H1 (cell line): ENCODE data around the gene IL17RA. TPM values are rescaled to one million over a fixed set of nuclear protein-coding genes. Genes with fewer than 3 reads are reported as not detected.

Source experiments
- CTCF ChIA-PET: fragments of 300-600 bp; sonication (Branson Sonifier 250); formaldehyde crosslinking; loops from one replicate; lab custom pipeline; 2021; ENCODE audit not compliant: partially characterized antibody; lab: Charles Lee
- POLR2A ChIA-PET: fragments of 300-600 bp; sonication (Branson Sonifier 250); formaldehyde crosslinking; loops from one replicate; lab custom pipeline; 2021; ENCODE audit warnings: inconsistent platforms; ENCODE audit not compliant: partially characterized antibody; lab: Charles Lee
- DNase-seq, 2 experiments: peaks; one replicate each; pipeline versions ENCODE4 v3.0.0 to v3.0.0-alpha.2; 2010 to 2022; ENCODE audit warnings: low spot score in 2 of 2, low read depth in 1 of 2, mixed read lengths in 1 of 2
- FAIRE-seq: peaks from 2 replicates; lab custom pipeline; 2011; peaks lifted over from hg19 to GRCh38; lab: Jason Lieb, UNC
- H2AFZ ChIP-seq: 2 replicates; pipeline ENCODE4 v1.8.1; 2012; ENCODE audit warnings: low read length, inconsistent platforms
- H2AK5ac ChIP-seq: 2 replicates; pipeline ENCODE4 v1.6.1; 2013; ENCODE audit warnings: low read depth, low read length
- H2BK120ac ChIP-seq: replicated peaks from 2 replicates; pipeline ENCODE3; 2013; ENCODE audit warnings: low read depth, low read length, inconsistent platforms
- H2BK12ac ChIP-seq: 2 replicates; pipeline ENCODE4 v1.6.1; 2013; ENCODE audit warnings: low read depth, low read length
- H2BK15ac ChIP-seq: 2 replicates; pipeline ENCODE4 v1.6.1; 2013; ENCODE audit warnings: low read length
- H2BK20ac ChIP-seq: 2 replicates; pipeline ENCODE4 v1.6.1; 2013; ENCODE audit warnings: low read length
- H2BK5ac ChIP-seq: 2 replicates; pipeline ENCODE4 v1.6.1; 2013; ENCODE audit warnings: low read depth, low read length
- H3K14ac ChIP-seq: 2 replicates; pipeline ENCODE4 v1.6.1; 2013; ENCODE audit warnings: inconsistent platforms; ENCODE audit not compliant: insufficient read length
- H3K18ac ChIP-seq: 2 replicates; pipeline ENCODE4 v1.6.1; 2013; ENCODE audit warnings: low read length; ENCODE audit errors: extremely low read depth
- H3K23ac ChIP-seq: 2 replicates; pipeline ENCODE4 v1.6.1; 2013; ENCODE audit warnings: inconsistent platforms; ENCODE audit not compliant: insufficient read length
- H3K23me2 ChIP-seq: 2 replicates; pipeline ENCODE4 v1.6.1; 2013; ENCODE audit warnings: low read depth, low read length
- H3K27ac ChIP-seq: 2 replicates; pipeline ENCODE4 v1.6.1; 2011; ENCODE audit warnings: low read depth, low read length, inconsistent platforms
- H3K27me3 ChIP-seq, 4 experiments: replicated peaks in 1 of 4; 1 replicate in 1 of 4; 2 replicates in 3 of 4; pipeline versions ENCODE4 v1.6.1 to v1.8.1; 2011 to 2013; ENCODE audit warnings: low read length in 3 of 4, mild to moderate bottlenecking in 3 of 4, inconsistent platforms in 2 of 4, mixed read lengths in 2 of 4, moderate library complexity in 1 of 4; ENCODE audit not compliant: control insufficient read depth in 3 of 4, insufficient read depth in 3 of 4; ENCODE audit errors: extremely low read depth in 1 of 4
- H3K36me3 ChIP-seq, 4 experiments: 2 replicates each; pipeline versions ENCODE4 v1.6.1 to v1.8.1; 2011 to 2013; ENCODE audit warnings: mild to moderate bottlenecking in 4 of 4, low read length in 3 of 4, moderate library complexity in 2 of 4, control low read depth in 1 of 4, inconsistent platforms in 1 of 4; ENCODE audit not compliant: insufficient read depth in 4 of 4, control insufficient read depth in 2 of 4
- H3K4ac ChIP-seq: replicated peaks from 2 replicates; pipeline ENCODE3; 2013; ENCODE audit warnings: low read length, low read depth, mixed read lengths, inconsistent platforms; ENCODE audit not compliant: insufficient read length
- H3K4me1 ChIP-seq, 4 experiments: replicated peaks in 1 of 4; 1 replicate in 1 of 4; 2 replicates in 3 of 4; pipeline versions ENCODE4 v1.6.1 to v1.8.1; 2011 to 2013; ENCODE audit warnings: low read length in 3 of 4, inconsistent platforms in 2 of 4, mixed read lengths in 1 of 4; ENCODE audit not compliant: insufficient read depth in 4 of 4, control insufficient read depth in 3 of 4
- H3K4me2 ChIP-seq, 2 experiments: 2 replicates each; pipeline versions ENCODE4 v1.6.1 to v1.8.1; 2011 to 2013; ENCODE audit warnings: low read depth in 2 of 2, low read length in 2 of 2, control low read depth in 1 of 2, inconsistent platforms in 1 of 2, mild to moderate bottlenecking in 1 of 2; ENCODE audit not compliant: insufficient read depth in 1 of 2
- H3K4me3 ChIP-seq, 4 experiments: fragments of 200-600, 300-600 bp in 1 of 4; sonication (generic), shearing (Covaris generic), sonication (Bioruptor Twin) in 1 of 4; 2 replicates each; pipeline versions ENCODE4 v1.5.1 to v1.8.1; 2011 to 2016; ENCODE audit warnings: low read length in 4 of 4, low read depth in 3 of 4, control low read depth in 2 of 4, inconsistent platforms in 2 of 4, mild to moderate bottlenecking in 2 of 4, mixed read lengths in 1 of 4, moderate library complexity in 1 of 4; ENCODE audit not compliant: insufficient read depth in 2 of 4; ENCODE audit errors: extremely low read depth in 1 of 4
- H3K56ac ChIP-seq: replicated peaks from 2 replicates; pipeline ENCODE3; 2013; ENCODE audit warnings: low read depth, mild to moderate bottlenecking, mixed read lengths, low read length, inconsistent platforms; ENCODE audit not compliant: insufficient read length
- H3K79me1 ChIP-seq: 2 replicates; pipeline ENCODE4 v1.6.1; 2013; ENCODE audit warnings: low read depth, low read length, control low read depth
- H3K79me2 ChIP-seq, 2 experiments: 2 replicates each; pipeline versions ENCODE4 v1.6.1 to v1.8.1; 2012 to 2013; ENCODE audit warnings: low read length in 2 of 2, mild to moderate bottlenecking in 2 of 2, inconsistent platforms in 1 of 2; ENCODE audit not compliant: insufficient read depth in 2 of 2, control insufficient read depth in 1 of 2
- H3K9ac ChIP-seq, 4 experiments: replicated peaks in 1 of 4; 1 replicate in 1 of 4; 2 replicates in 3 of 4; pipeline versions ENCODE4 v1.6.1 to v1.8.1; 2011 to 2013; ENCODE audit warnings: low read depth in 3 of 4, low read length in 3 of 4, control low read depth in 2 of 4, mild to moderate bottlenecking in 2 of 4, moderate library complexity in 2 of 4, inconsistent platforms in 1 of 4; ENCODE audit errors: extremely low read depth in 1 of 4
- H3K9me3 ChIP-seq, 2 experiments: 2 replicates each; pipeline versions ENCODE4 v1.6.1 to v1.8.1; 2012 to 2013; ENCODE audit warnings: mild to moderate bottlenecking in 2 of 2, moderate library complexity in 2 of 2, control low read depth in 1 of 2, inconsistent platforms in 1 of 2, low read depth in 1 of 2, low read length in 1 of 2, mixed read lengths in 1 of 2; ENCODE audit not compliant: insufficient read depth in 2 of 2
- H4K20me1 ChIP-seq, 2 experiments: replicated peaks in 1 of 2; 2 replicates each; pipeline versions ENCODE3 to v1.8.1; 2011 to 2013; ENCODE audit warnings: inconsistent platforms in 2 of 2, low read length in 2 of 2, mild to moderate bottlenecking in 1 of 2; ENCODE audit not compliant: insufficient read depth in 2 of 2, control insufficient read depth in 1 of 2
- H4K5ac ChIP-seq: 2 replicates; pipeline ENCODE4 v1.6.1; 2013; ENCODE audit warnings: low read length, low read depth, mixed read lengths, inconsistent platforms; ENCODE audit not compliant: insufficient read length
- H4K8ac ChIP-seq: 2 replicates; pipeline ENCODE4 v1.8.0; 2013; ENCODE audit warnings: mild to moderate bottlenecking, moderate library complexity, low read length, inconsistent platforms; ENCODE audit not compliant: insufficient read depth; ENCODE audit errors: extremely low read depth
- H4K91ac ChIP-seq: replicated peaks from 2 replicates; pipeline ENCODE3; 2013; ENCODE audit warnings: low read length, mixed read lengths, inconsistent platforms; ENCODE audit not compliant: insufficient read length
- USF2 ChIP-seq: IDR thresholded peaks from 2 replicates; pipeline ENCODE4 v1.6.1; 2011; ENCODE audit warnings: low read length, improper control_type of control experiment
- WGBS, 2 experiments: shearing (Covaris generic) in 1 of 2; methylation state at CpG; one replicate each; pipeline versions ENCODE4 v1.1.6 to v1.1.7; 2013 to 2015; ENCODE audit warnings: low lambda C conversion rate in 2 of 2, mixed read lengths in 2 of 2, inconsistent platforms in 1 of 2, low coverage in 1 of 2, missing lambda C conversion rate in 1 of 2; ENCODE audit not compliant: insufficient replicate concordance in 2 of 2, insufficient coverage in 1 of 2, insufficient read length in 1 of 2; ENCODE audit errors: extremely low coverage in 1 of 2, missing lambda C conversion rate in 1 of 2; 5-methylcytosine and 5-hydroxymethylcytosine counted together
- polyA plus RNA-seq, 7 experiments: library from polyadenylated mRNA; depleted of rRNA in 3 of 7; stranded (reverse) in 5 of 7; unstranded in 2 of 7; fragments of >200 nt in 5 of 7; fragments of 200-250 nt in 2 of 7; gene quantifications; 1 replicate in 5 of 7; 2 replicates in 1 of 7; 4 replicates in 1 of 7; pipeline versions ENCODE4 v1.2.1 to v1.2.3, GENCODE V29; 2011 to 2013; ENCODE audit warnings: missing spikeins in 2 of 7, mixed read lengths in 2 of 7
- total RNA-seq: library from RNA; stranded (reverse); fragmentation: NEBNext Ultra II Directional; extraction: Animal tissue kit (Norgen Biotek cat#: 25700); gene quantifications from 2 replicates; pipeline ENCODE4 v1.2.1, GENCODE V29; 2021

Gene IL17RA
- total and polyA plus RNA-seq, 2 of the 8 experiments (the other 6 are each of a cell fraction or from before 2014, with no cell fraction given): 5.6 to 9.9 TPM

- no peak overlapping the region for H3K9ac ChIP-seq
- no peak for TF ChIP-seq USF2
- TF ChIP-seq, all 59 proteins: peak for 0
- H3K4ac ChIP-seq: no peak overlapping the region
- WGBS, 2 experiments: 92% methylated on average over 12 of the region's 12 CpGs; no CpG with 5 or more reads in 1 of the 2 experiments
- no peak overlapping the region for H2AFZ ChIP-seq
- no peak overlapping the region for H2BK20ac ChIP-seq
- FAIRE-seq (no peak), DNase-seq (no peak)
- H3K79me1 ChIP-seq: peaks cover 2% of the 10 kb centered on the region; the same call in 1 of the 2 replicates
- no peak overlapping the region for H4K91ac ChIP-seq
- no peaks in the 10 kb centered on the region; a peak in 1 of 4 replicates for H3K9me3 ChIP-seq
- H2AK5ac ChIP-seq: no peak overlapping the region
- peaks cover 2 to 9% of the 10 kb centered on the region in 2 experiments for H4K20me1 ChIP-seq
- peaks cover 0 to 5% (median 2%) of the 10 kb centered on the region in 4 experiments; a peak in 4 of 7 replicates for H3K4me1 ChIP-seq
- no peaks in the 10 kb centered on the region; a peak in 1 of 4 replicates for H3K79me2 ChIP-seq
- no peak overlapping the region for H2BK15ac ChIP-seq
- H3K36me3 ChIP-seq: no peaks in the 10 kb centered on the region
- H4K5ac ChIP-seq: no peak overlapping the region
- H3K4me2 ChIP-seq: no peak overlapping the region
- peaks cover 10% of the 10 kb centered on the region; the same call in 1 of the 2 replicates for H3K23me2 ChIP-seq
- H3K23ac ChIP-seq: no peak overlapping the region
- H4K8ac ChIP-seq: no peak overlapping the region
- no peak overlapping the region for H2BK12ac ChIP-seq
- no peak overlapping the region for H3K27ac ChIP-seq
- H3K4me3 ChIP-seq: no peak overlapping the region
- H3K14ac ChIP-seq: no peak overlapping the region
- no peak overlapping the region for H2BK5ac ChIP-seq
- H3K18ac ChIP-seq: no peak overlapping the region
- peaks cover 9 to 32% (median 18%) of the 10 kb centered on the region in 4 experiments for H3K27me3 ChIP-seq
- H2BK120ac ChIP-seq: no peak overlapping the region
- no peak overlapping the region for H3K56ac ChIP-seq
- POLR2A ChIA-PET: interaction anchor here (0.7 to 1.1 kb wide), 2 partner anchors 11 to 115 kb away, joined by 3 to 4 read pairs; no protein-coding TSS in a partner anchor
- CTCF ChIA-PET: interaction anchor here (0.5 to 2.8 kb wide), 4 partner anchors 8 to 85 kb away, joined by 3 to 17 read pairs (median 4); no protein-coding TSS in a partner anchor
These were observed 2.8 kb downstream of the IL17RA start for GRCh38 chr22:17087498-17088131.
